ENCODE data around the gene GAS5. TPM values are rescaled to one million over a fixed set of nuclear protein-coding genes. Genes with fewer than 3 reads are reported as not detected.

GAS5 gene
- total and polyA plus RNA-seq, 2 experiments from 2014 or later: 166 to 344 TPM

- Histone ChIP-seq H3K4me3 (no peak overlapping the region), H3K27ac (no peak overlapping the region), H3K27me3 (replicated peaks; ENCODE audit: insufficient read depth) (no peaks in the 10 kb centered on the region), H3K9me2 (ENCODE audit: insufficient read depth) (no peaks in the 10 kb centered on the region), H3K9ac (no peak overlapping the region), H3K79me2 (ENCODE audit: insufficient read depth) (no peaks in the 10 kb centered on the region), H3F3A (ENCODE audit: insufficient read depth) (no peaks in the 10 kb centered on the region), H2AFZ (no peak overlapping the region), H3K4me1 (ENCODE audit: insufficient read depth) (no peaks in the 10 kb centered on the region), H3K4me2 (ENCODE audit: unreplicated experiment) (no peak overlapping the region), H4K20me1 (ENCODE audit: insufficient read depth) (no peaks in the 10 kb centered on the region), H3K36me3 (ENCODE audit: low read depth) (no peaks in the 10 kb centered on the region), H3K9me3 (ENCODE audit: low read depth) (no peaks in the 10 kb centered on the region)
- TF ChIP-seq EZH2phosphoT487 (IDR thresholded peaks at IDR 0.05; ENCODE audit: insufficient read depth, low read depth): no peak
- TF ChIP-seq EZH2 (IDR thresholded peaks at IDR 0.05; ENCODE audit: insufficient read depth, poor library complexity, severe bottlenecking): no peak
- 53 to 54% methylated on average over 13 of the region's 13 CpGs for WGBS, 2 experiments (ENCODE audit: low coverage in 1 of 2, low lambda C conversion rate in 2 of 2, missing lambda C conversion rate in 2 of 2)
- DNase-seq: peak; percentile 53
- in situ Hi-C loops (cut with MboI): no loop called here
Observed at GRCh38 chr1:173914366-173914871, 46.6 kb upstream of the GAS5 start.

GRCh38 chr1:173913111-173913510 lies 45.3 kb upstream of the GAS5 start:
- Histone ChIP-seq H3K27me3 (replicated peaks; ENCODE audit: insufficient read depth) (no peaks in the 10 kb centered on the region), H2AFZ (no peak overlapping the region), H3K9me2 (ENCODE audit: insufficient read depth) (no peaks in the 10 kb centered on the region), H3K79me2 (ENCODE audit: insufficient read depth) (no peaks in the 10 kb centered on the region), H3K4me2 (ENCODE audit: unreplicated experiment) (no peak overlapping the region), H3K9ac (no peak overlapping the region), H3K4me3 (no peak overlapping the region), H4K20me1 (ENCODE audit: insufficient read depth) (no peaks in the 10 kb centered on the region), H3K36me3 (ENCODE audit: low read depth) (no peaks in the 10 kb centered on the region), H3K27ac (no peak overlapping the region), H3K9me3 (ENCODE audit: low read depth) (no peaks in the 10 kb centered on the region), H3F3A (ENCODE audit: insufficient read depth) (no peaks in the 10 kb centered on the region), H3K4me1 (ENCODE audit: insufficient read depth) (no peaks in the 10 kb centered on the region)
- in situ Hi-C loops (cut with MboI): no loop called here
- WGBS, 2 experiments (ENCODE audit: low coverage in 1 of 2, low lambda C conversion rate in 2 of 2, missing lambda C conversion rate in 2 of 2): 63 to 74% methylated on average over 3 of the region's 3 CpGs
- TF ChIP-seq EZH2 (IDR thresholded peaks at IDR 0.05; ENCODE audit: insufficient read depth, poor library complexity, severe bottlenecking) (no peak), EZH2phosphoT487 (IDR thresholded peaks at IDR 0.05; ENCODE audit: insufficient read depth, low read depth) (no peak)
- DNase-seq: no peak

GRCh38 chr1:173903827-173904531 lies 36.2 kb upstream of the GAS5 start:
- H3K79me2 ChIP-seq (ENCODE audit: insufficient read depth): no peaks in the 10 kb centered on the region
- H3K9me3 ChIP-seq (ENCODE audit: low read depth): no peaks in the 10 kb centered on the region
- H2AFZ ChIP-seq: no peak overlapping the region
- H3K4me2 ChIP-seq (ENCODE audit: unreplicated experiment): no peak overlapping the region
- H3F3A ChIP-seq (ENCODE audit: insufficient read depth): no peaks in the 10 kb centered on the region
- no peaks in the 10 kb centered on the region for H3K36me3 ChIP-seq (ENCODE audit: low read depth)
- H3K4me1 ChIP-seq (ENCODE audit: insufficient read depth): no peaks in the 10 kb centered on the region
- H3K9ac ChIP-seq: no peak overlapping the region
- 98% methylated on average over 6 of the region's 6 CpGs for WGBS, 2 experiments (ENCODE audit: low coverage in 1 of 2, low lambda C conversion rate in 2 of 2, missing lambda C conversion rate in 2 of 2)
- no peaks in the 10 kb centered on the region for H3K27me3 ChIP-seq (replicated peaks; ENCODE audit: insufficient read depth)
- no peaks in the 10 kb centered on the region for H4K20me1 ChIP-seq (ENCODE audit: insufficient read depth)
- H3K4me3 ChIP-seq: no peak overlapping the region
- TF ChIP-seq EZH2phosphoT487 (IDR thresholded peaks at IDR 0.05; ENCODE audit: insufficient read depth, low read depth) (no peak), EZH2 (IDR thresholded peaks at IDR 0.05; ENCODE audit: insufficient read depth, poor library complexity, severe bottlenecking) (no peak)
- no peak for DNase-seq
- H3K27ac ChIP-seq: no peak overlapping the region
- in situ Hi-C loops (cut with MboI): no loop called here
- no peaks in the 10 kb centered on the region for H3K9me2 ChIP-seq (ENCODE audit: insufficient read depth)

GRCh38 chr1:173900992-173901391 lies 33.2 kb upstream of the GAS5 start:
- H3K4me2 ChIP-seq (ENCODE audit: unreplicated experiment): no peak overlapping the region
- no peaks in the 10 kb centered on the region for H3K4me1 ChIP-seq (ENCODE audit: insufficient read depth)
- H3K9ac ChIP-seq: no peak overlapping the region
- TF ChIP-seq EZH2phosphoT487 (IDR thresholded peaks at IDR 0.05; ENCODE audit: insufficient read depth, low read depth) (no peak), EZH2 (IDR thresholded peaks at IDR 0.05; ENCODE audit: insufficient read depth, poor library complexity, severe bottlenecking) (no peak)
- H3K79me2 ChIP-seq (ENCODE audit: insufficient read depth): no peaks in the 10 kb centered on the region
- DNase-seq: no peak
- WGBS, 2 experiments (ENCODE audit: low coverage in 1 of 2, low lambda C conversion rate in 2 of 2, missing lambda C conversion rate in 2 of 2): 48 to 58% methylated on average over 3 of the region's 3 CpGs
- H3F3A ChIP-seq (ENCODE audit: insufficient read depth): no peaks in the 10 kb centered on the region
- H4K20me1 ChIP-seq (ENCODE audit: insufficient read depth): no peaks in the 10 kb centered on the region
- H3K27me3 ChIP-seq (replicated peaks; ENCODE audit: insufficient read depth): no peaks in the 10 kb centered on the region
- H3K36me3 ChIP-seq (ENCODE audit: low read depth): no peaks in the 10 kb centered on the region
- in situ Hi-C loops (cut with MboI): no loop called here
- no peaks in the 10 kb centered on the region for H3K9me2 ChIP-seq (ENCODE audit: insufficient read depth)
- H3K9me3 ChIP-seq (ENCODE audit: low read depth): no peaks in the 10 kb centered on the region
- H2AFZ ChIP-seq: no peak overlapping the region
- H3K4me3 ChIP-seq: no peak overlapping the region
- no peak overlapping the region for H3K27ac ChIP-seq

All from GM23248 (cell line).